ENCODE measurements around the gene TULP4.

The TULP4 gene

GRCh38 chr6:158303210-158303731 lies 9.0 kb upstream of the TULP4 start:
- DNase-seq (ENCODE audit: low read depth, low spot score), result no peak
- Histone ChIP-seq H3K9ac (ENCODE audit: insufficient read length, low read depth) (no peak overlapping the region), H3K27me3 (ENCODE audit: insufficient read depth, insufficient read length) (no peaks in the 10 kb centered on the region), H3K4me3 (ENCODE audit: insufficient read length, low read depth) (no peak overlapping the region), H3K9me3 (ENCODE audit: insufficient read depth, low read length) (no peaks in the 10 kb centered on the region; the same call in 1 of the 2 replicates), H3K4me1 (ENCODE audit: insufficient read depth, insufficient read length) (no peaks in the 10 kb centered on the region), H3K36me3 (ENCODE audit: insufficient read depth, insufficient read length, low read length) (no peaks in the 10 kb centered on the region)
- TF ChIP-seq YY1 (IDR thresholded peaks at IDR 0.05; ENCODE audit: insufficient read depth, insufficient read length) (no peak), ZNF274 (IDR thresholded peaks at IDR 0.05; ENCODE audit: low read depth, low read length) (no peak), SUZ12 (IDR thresholded peaks at IDR 0.05; ENCODE audit: extremely low read depth, insufficient read depth, insufficient read length) (no peak)

DNA sequence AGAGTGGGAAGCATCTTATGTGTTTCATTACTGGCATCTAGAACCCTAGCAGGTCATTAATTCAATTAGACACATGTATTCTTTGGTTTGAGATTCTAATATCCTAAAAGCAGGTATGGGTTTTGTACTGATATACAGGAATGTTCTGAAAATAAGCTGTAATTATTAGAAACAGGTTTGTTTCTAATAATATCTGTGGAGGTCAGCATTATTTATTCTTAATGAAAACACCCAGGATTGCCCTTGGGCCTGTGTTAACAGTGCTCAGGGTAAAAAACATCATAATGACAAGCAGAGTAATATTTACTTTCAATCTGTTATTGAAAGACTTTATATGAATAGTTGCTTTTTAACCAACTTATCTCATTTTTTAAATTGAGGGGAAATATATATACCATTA lies 8.0 kb upstream of the TULP4 start:
- TF ChIP-seq SUZ12 (IDR thresholded peaks at IDR 0.05; ENCODE audit: extremely low read depth, insufficient read depth, insufficient read length) (no peak), ZNF274 (IDR thresholded peaks at IDR 0.05; ENCODE audit: low read depth, low read length) (no peak), YY1 (IDR thresholded peaks at IDR 0.05; ENCODE audit: insufficient read depth, insufficient read length) (no peak)
- no peaks in the 10 kb centered on the region; the same call in 1 of the 2 replicates for H3K9me3 ChIP-seq (ENCODE audit: insufficient read depth, low read length)
- no peak overlapping the region for H3K4me3 ChIP-seq (ENCODE audit: insufficient read length, low read depth)
- H3K36me3 ChIP-seq (ENCODE audit: insufficient read depth, insufficient read length, low read length), result no peaks in the 10 kb centered on the region
- H3K27me3 ChIP-seq (ENCODE audit: insufficient read depth, insufficient read length), result no peaks in the 10 kb centered on the region
- no peak overlapping the region for H3K9ac ChIP-seq (ENCODE audit: insufficient read length, low read depth)
- no peaks in the 10 kb centered on the region for H3K4me1 ChIP-seq (ENCODE audit: insufficient read depth, insufficient read length)
- DNase-seq (ENCODE audit: low read depth, low spot score), result no peak

GRCh38 chr6:158309814-158310213 lies 2.5 kb upstream of the TULP4 start:
- TF ChIP-seq SUZ12 (IDR thresholded peaks at IDR 0.05; ENCODE audit: extremely low read depth, insufficient read depth, insufficient read length) (no peak), ZNF274 (IDR thresholded peaks at IDR 0.05; ENCODE audit: low read depth, low read length) (no peak), YY1 (IDR thresholded peaks at IDR 0.05; ENCODE audit: insufficient read depth, insufficient read length) (no peak)
- H3K27me3 ChIP-seq (ENCODE audit: insufficient read depth, insufficient read length), result no peaks in the 10 kb centered on the region

DNA sequence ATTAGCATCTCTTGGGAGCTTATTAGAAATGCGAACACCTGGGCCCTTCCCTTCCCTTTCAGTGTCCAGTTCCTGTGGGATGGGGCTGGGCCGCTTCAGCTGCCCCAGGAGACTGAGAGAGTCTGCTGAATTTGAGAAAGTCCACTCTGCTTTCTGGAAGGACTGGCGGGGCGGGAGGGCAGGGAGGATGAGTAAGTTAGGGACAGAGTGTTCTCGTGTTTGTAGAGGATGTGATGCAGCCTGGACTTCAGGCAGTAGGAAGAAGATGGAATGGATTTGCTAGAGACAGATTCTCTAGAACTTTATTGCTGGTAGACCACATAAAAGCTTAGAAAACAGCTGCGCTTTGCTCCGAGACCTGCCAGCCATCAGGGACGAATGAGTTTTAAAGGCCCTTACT lies 1.1 kb upstream of the TULP4 start:
- no peak for DNase-seq (ENCODE audit: low read depth, low spot score)
- TF ChIP-seq YY1 (IDR thresholded peaks at IDR 0.05; ENCODE audit: insufficient read depth, insufficient read length) (no peak), ZNF274 (IDR thresholded peaks at IDR 0.05; ENCODE audit: low read depth, low read length) (no peak), SUZ12 (IDR thresholded peaks at IDR 0.05; ENCODE audit: extremely low read depth, insufficient read depth, insufficient read length) (no peak)
- H3K4me1 ChIP-seq (ENCODE audit: insufficient read depth, insufficient read length), result no peaks in the 10 kb centered on the region
- no peak overlapping the region for H3K9ac ChIP-seq (ENCODE audit: insufficient read length, low read depth)
- no peak overlapping the region for H3K4me3 ChIP-seq (ENCODE audit: insufficient read length, low read depth)
- peaks cover 34% of the 10 kb centered on the region for H3K36me3 ChIP-seq (ENCODE audit: insufficient read depth, insufficient read length, low read length)
- no peaks in the 10 kb centered on the region; the same call in 1 of the 2 replicates for H3K9me3 ChIP-seq (ENCODE audit: insufficient read depth, low read length)
- no peaks in the 10 kb centered on the region for H3K27me3 ChIP-seq (ENCODE audit: insufficient read depth, insufficient read length)

More at GRCh38 chr6:158309814-158310213, 2.5 kb upstream of the TULP4 start:
- Histone ChIP-seq H3K36me3 (ENCODE audit: insufficient read depth, insufficient read length, low read length) (peaks cover 30% of the 10 kb centered on the region), H3K4me1 (ENCODE audit: insufficient read depth, insufficient read length) (no peaks in the 10 kb centered on the region), H3K9me3 (ENCODE audit: insufficient read depth, low read length) (no peaks in the 10 kb centered on the region; the same call in 1 of the 2 replicates), H3K4me3 (ENCODE audit: insufficient read length, low read depth) (no peak overlapping the region), H3K9ac (ENCODE audit: insufficient read length, low read depth) (no peak overlapping the region)
- DNase-seq (ENCODE audit: low read depth, low spot score), result no peak

DNA sequence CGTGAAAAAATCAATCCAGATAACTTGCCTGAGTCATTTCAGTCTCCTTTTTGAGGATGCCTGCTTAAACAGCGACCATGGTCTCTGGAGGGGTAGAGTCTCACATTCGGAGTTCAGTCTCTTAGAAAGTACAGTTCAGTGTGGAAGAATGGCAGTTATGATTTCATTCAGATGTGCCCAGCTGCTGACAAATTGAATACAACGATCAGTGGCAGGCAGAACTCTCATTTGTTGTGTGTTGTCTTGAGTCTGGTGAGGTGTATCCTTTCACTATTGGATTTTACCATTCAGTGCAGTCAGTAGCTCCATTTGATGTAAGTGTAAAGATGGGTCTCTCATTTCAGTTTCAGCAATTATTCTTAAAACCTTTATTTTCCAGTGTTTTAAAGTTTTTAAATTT lies 639 bp upstream of the TULP4 start:
- Histone ChIP-seq H3K36me3 (ENCODE audit: insufficient read depth, insufficient read length, low read length) (peaks cover 36% of the 10 kb centered on the region), H3K9me3 (ENCODE audit: insufficient read depth, low read length) (no peaks in the 10 kb centered on the region; the same call in 1 of the 2 replicates), H3K4me1 (ENCODE audit: insufficient read depth, insufficient read length) (no peaks in the 10 kb centered on the region), H3K4me3 (ENCODE audit: insufficient read length, low read depth) (no peak overlapping the region), H3K9ac (ENCODE audit: insufficient read length, low read depth) (no peak overlapping the region), H3K27me3 (ENCODE audit: insufficient read depth, insufficient read length) (no peaks in the 10 kb centered on the region)
- DNase-seq (ENCODE audit: low read depth, low spot score), result no peak
- no peak for TF ChIP-seq ZNF274 (IDR thresholded peaks at IDR 0.05; ENCODE audit: low read depth, low read length)
- TF ChIP-seq SUZ12 (IDR thresholded peaks at IDR 0.05; ENCODE audit: extremely low read depth, insufficient read depth, insufficient read length), result no peak
- TF ChIP-seq YY1 (IDR thresholded peaks at IDR 0.05; ENCODE audit: insufficient read depth, insufficient read length), result no peak

- no peak for TF ChIP-seq ZNF274 (IDR thresholded peaks at IDR 0.05; ENCODE audit: low read depth, low read length)
- TF ChIP-seq SUZ12 (IDR thresholded peaks at IDR 0.05; ENCODE audit: extremely low read depth, insufficient read depth, insufficient read length), result no peak
- no peak for TF ChIP-seq YY1 (IDR thresholded peaks at IDR 0.05; ENCODE audit: insufficient read depth, insufficient read length)
- peaks cover 37% of the 10 kb centered on the region for H3K36me3 ChIP-seq (ENCODE audit: insufficient read depth, insufficient read length, low read length)
- DNase-seq (ENCODE audit: low read depth, low spot score), result no peak
- H3K9ac ChIP-seq (ENCODE audit: insufficient read length, low read depth), result no peak overlapping the region
- no peaks in the 10 kb centered on the region for H3K9me3 ChIP-seq (ENCODE audit: insufficient read depth, low read length)
- H3K4me3 ChIP-seq (ENCODE audit: insufficient read length, low read depth), result no peak overlapping the region
- no peaks in the 10 kb centered on the region for H3K4me1 ChIP-seq (ENCODE audit: insufficient read depth, insufficient read length)
- H3K27me3 ChIP-seq (ENCODE audit: insufficient read depth, insufficient read length), result no peaks in the 10 kb centered on the region
Observed at GRCh38 chr6:158312672-158313397, 570 bp downstream of the TULP4 start.

DNA sequence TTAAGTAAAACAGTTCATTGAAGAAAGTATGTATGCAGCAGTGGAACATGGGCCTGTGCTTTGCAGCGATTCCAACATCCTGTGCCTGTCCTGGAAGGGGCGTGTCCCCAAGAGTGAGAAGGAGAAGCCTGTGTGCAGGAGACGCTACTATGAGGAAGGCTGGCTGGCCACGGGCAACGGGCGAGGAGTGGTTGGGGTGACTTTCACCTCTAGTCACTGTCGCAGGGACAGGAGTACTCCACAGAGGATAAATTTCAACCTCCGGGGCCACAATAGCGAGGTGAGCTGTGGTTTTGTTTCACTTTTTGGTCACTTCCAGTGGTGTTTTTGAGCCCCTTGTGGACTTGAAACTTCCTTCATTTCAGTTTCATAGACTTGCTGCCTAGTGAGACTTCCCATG lies 1.7 kb downstream of the TULP4 start:
- Histone ChIP-seq H3K9ac (ENCODE audit: insufficient read length, low read depth) (no peak overlapping the region), H3K27me3 (ENCODE audit: insufficient read depth, insufficient read length) (no peaks in the 10 kb centered on the region), H3K4me1 (ENCODE audit: insufficient read depth, insufficient read length) (no peaks in the 10 kb centered on the region), H3K9me3 (ENCODE audit: insufficient read depth, low read length) (no peaks in the 10 kb centered on the region), H3K36me3 (ENCODE audit: insufficient read depth, insufficient read length, low read length) (peaks cover 37% of the 10 kb centered on the region), H3K4me3 (ENCODE audit: insufficient read length, low read depth) (no peak overlapping the region)
- DNase-seq (ENCODE audit: low read depth, low spot score), result no peak
- TF ChIP-seq YY1 (IDR thresholded peaks at IDR 0.05; ENCODE audit: insufficient read depth, insufficient read length) (no peak), ZNF274 (IDR thresholded peaks at IDR 0.05; ENCODE audit: low read depth, low read length) (no peak), SUZ12 (IDR thresholded peaks at IDR 0.05; ENCODE audit: extremely low read depth, insufficient read depth, insufficient read length) (no peak)

All from NT2/D1 (cell line).